K562 (cell line): ENCODE results near the gene DBH. TPM values are rescaled to one million over a fixed set of nuclear protein-coding genes. Genes with fewer than 3 reads are reported as not detected.

Experiments used
- ASH1L ChIP-seq: fragments of 450-650 bp; IDR thresholded peaks from 2 replicates; pipeline ENCODE4 v1.6.1; 2018; ENCODE audit warnings: borderline replicate concordance, mild to moderate bottlenecking, low read depth; ENCODE audit not compliant: partially characterized antibody
- ATF1 ChIP-seq, 2 experiments: fragments of 450-650 bp in 1 of 2; IDR thresholded peaks; 2 replicates each; pipeline ENCODE4 v1.6.1; 2016; ENCODE audit warnings: missing compliant biosample characterization in 1 of 2, missing genetic modification characterization in 1 of 2
- BMI1 ChIP-seq: fragments of 150-350 bp; IDR thresholded peaks from 2 replicates; pipeline ENCODE4 v1.6.1; 2014; ENCODE audit warnings: low read length
- CXXC5 ChIP-seq: fragments of 250-450 bp; sonication (Bioruptor Pico); IDR thresholded peaks from 2 replicates; pipeline ENCODE4 v1.8.0; 2022; ENCODE audit warnings: inconsistent platforms, mild to moderate bottlenecking, moderate library complexity
- ELF1 ChIP-seq: fragments of 200-800 bp; sonication (Bioruptor generic); IDR thresholded peaks from 2 replicates; pipeline ENCODE4 v1.6.1; 2016; ENCODE audit warnings: missing genetic modification characterization, missing compliant biosample characterization
- FOXK2 ChIP-seq, 2 experiments: fragments of 450-650 bp; IDR thresholded peaks in 1 of 2; conservative IDR thresholded peaks in 1 of 2; 2 replicates each; pipeline ENCODE4 v1.6.1; 2016; ENCODE audit warnings: low read depth in 2 of 2, mild to moderate bottlenecking in 1 of 2
- MAZ ChIP-seq, 2 experiments: fragments of 450-650 bp in 1 of 2; sonication (generic) in 1 of 2; formaldehyde crosslinking; IDR thresholded peaks in 1 of 2; conservative IDR thresholded peaks in 1 of 2; 2 replicates each; pipeline versions ENCODE4 v1.4.0 to v1.5.0; 2020; ENCODE audit warnings: mild to moderate bottlenecking in 1 of 2, missing genetic modification reagents in 1 of 2
- MBD2 ChIP-seq: sonication (generic); IDR thresholded peaks from 2 replicates; pipeline ENCODE4 v1.6.1; 2016; ENCODE audit warnings: low read depth, borderline replicate concordance
- NFIX ChIP-seq: fragments of 250-450 bp; sonication (Bioruptor Pico); IDR thresholded peaks from 2 replicates; pipeline ENCODE4 v1.4.0; 2020; ENCODE audit warnings: low read depth, mild to moderate bottlenecking, moderate library complexity
- RBM17 ChIP-seq: fragments of 200-400 bp; formaldehyde crosslinking; IDR thresholded peaks from 2 replicates; pipeline ENCODE4 v1.6.1; 2017; ENCODE audit warnings: low read depth, mild to moderate bottlenecking, low read length, borderline replicate concordance
- RBM22 ChIP-seq: fragments of 200-400 bp; formaldehyde crosslinking; IDR thresholded peaks from 2 replicates; pipeline ENCODE4 v1.6.1; 2018; ENCODE audit warnings: low read length, low read depth; ENCODE audit not compliant: poor library complexity, severe bottlenecking
- RBM34 ChIP-seq: fragments of 200-400 bp; formaldehyde crosslinking; IDR thresholded peaks from 2 replicates; pipeline ENCODE4 v1.6.1; 2018; ENCODE audit warnings: low read length, borderline replicate concordance; ENCODE audit not compliant: insufficient read depth
- RFX1 ChIP-seq: fragments of 450-650 bp; IDR thresholded peaks from 2 replicates; pipeline ENCODE4 v1.6.1; 2016; ENCODE audit warnings: mild to moderate bottlenecking, moderate library complexity
- SAFB ChIP-seq: fragments of 200-400 bp; formaldehyde crosslinking; IDR thresholded peaks from 2 replicates; pipeline ENCODE4 v1.6.1; 2017; ENCODE audit warnings: low read depth, low read length, borderline replicate concordance
- SMARCA5 ChIP-seq: fragments of 450-650 bp; IDR thresholded peaks from 2 replicates; pipeline ENCODE4 v1.6.1; 2016
- SREBF1 ChIP-seq: fragments of 150-350 bp; IDR thresholded peaks from 2 replicates; pipeline ENCODE4 v1.6.1; 2014; ENCODE audit warnings: antibody characterized with exemption, low read depth, low read length, borderline replicate concordance
- TFAM ChIP-seq: fragments of 250-450 bp; sonication (Bioruptor Pico); conservative IDR thresholded peaks from 2 replicates; pipeline ENCODE4 v1.5.0; 2021; ENCODE audit warnings: mild to moderate bottlenecking, moderate library complexity
- ZBED1 ChIP-seq: IDR thresholded peaks from 2 replicates; pipeline ENCODE4 v1.6.1; 2014
- ZBTB11 ChIP-seq, 3 experiments: fragments of 200-800 bp in 1 of 3; fragments of 250-450 bp in 1 of 3; fragments of 450-650 bp in 1 of 3; sonication (Bioruptor Pico) in 1 of 3; sonication (Bioruptor generic) in 1 of 3; formaldehyde crosslinking in 1 of 3; IDR thresholded peaks; 2 replicates each; pipeline versions ENCODE4 v1.6.1 to v1.8.0; 2016 to 2022; ENCODE audit warnings: mild to moderate bottlenecking in 2 of 3, missing genetic modification characterization in 2 of 3, missing compliant biosample characterization in 1 of 3, moderate library complexity in 1 of 3
- ZNF124 ChIP-seq: sonication (generic); formaldehyde crosslinking; IDR thresholded peaks from 2 replicates; pipeline ENCODE4 v1.8.1; 2022; ENCODE audit warnings: missing genetic modification reagents
- ZNF280B ChIP-seq: fragments of 250-450 bp; sonication (Bioruptor Pico); IDR thresholded peaks from 2 replicates; pipeline ENCODE4 v1.5.1; 2021; ENCODE audit warnings: mild to moderate bottlenecking
- ZNF639 ChIP-seq, 2 experiments: fragments of 200-800 bp in 1 of 2; sonication (Bioruptor generic) in 1 of 2; sonication (generic) in 1 of 2; formaldehyde crosslinking in 1 of 2; IDR thresholded peaks in 1 of 2; conservative IDR thresholded peaks in 1 of 2; 2 replicates each; pipeline versions ENCODE4 v1.5.0 to v1.6.1; 2016 to 2020; ENCODE audit warnings: missing compliant biosample characterization in 1 of 2, missing genetic modification characterization in 1 of 2, missing genetic modification reagents in 1 of 2
- polyA plus RNA-seq, 8 experiments: library from polyadenylated mRNA; depleted of rRNA in 4 of 8; stranded (reverse) in 5 of 8; unstranded in 3 of 8; fragments of >200 nt; fragmentation: Nextera tagmentation in 2 of 8; fragmentation: Illumina TruSeq in 1 of 8; extraction: Ambion mirVana in 2 of 8; extraction: Trizol in 1 of 8; gene quantifications; 2 replicates each; pipeline versions ENCODE4 v1.2.1 to v1.2.3, GENCODE V29; 2011 to 2014; ENCODE audit warnings: inconsistent platforms in 1 of 8, missing spikeins in 1 of 8
- total RNA-seq, 7 experiments: library from RNA; depleted of rRNA in 6 of 7; stranded (reverse); fragments of >200 nt in 6 of 7; fragmentation: Illumina TruSeq in 2 of 7; extraction: Trizol in 2 of 7; gene quantifications; 2 replicates each; pipeline versions ENCODE4 v1.2.1 to v1.2.3, GENCODE V29; 2011 to 2021; ENCODE audit warnings: low replicate concordance in 1 of 7

Gene DBH
- total and polyA plus RNA-seq, 9 of the 15 experiments (the other 6 are each of a cell fraction or from before 2014, with no cell fraction given), result not detected

GRCh38 chr9:133609311-133610098, 26.7 kb upstream of the DBH start, which contains the start of gene FAM163B (continued):
- TF ChIP-seq ZNF639 (CRISPR knock-in tag; conservative IDR thresholded peaks at IDR 0.05 in 1 of 2, IDR thresholded peaks at IDR 0.05 in 1 of 2), result no peak
- TF ChIP-seq RBM22, result no peak
- no peak for TF ChIP-seq RBM17
- no peak for TF ChIP-seq BMI1
- no peak for TF ChIP-seq NFIX (CRISPR knock-in tag)
- TF ChIP-seq ASH1L, result no peak
- TF ChIP-seq ZNF280B (CRISPR knock-in tag), result no peak
- TF ChIP-seq CXXC5 (CRISPR knock-in tag), result peak; percentile 67
- no peak for TF ChIP-seq FOXK2 (conservative IDR thresholded peaks at IDR 0.05 in 1 of 2, IDR thresholded peaks at IDR 0.05 in 1 of 2; ENCODE audit: low read depth in 2 of 2)
- no peak for TF ChIP-seq SAFB
- no peak for TF ChIP-seq SMARCA5
- TF ChIP-seq ATF1 (CRISPR knock-in tag; IDR thresholded peaks at IDR 0.05), result no peak
- no peak for TF ChIP-seq ATF1 (tag; IDR thresholded peaks at IDR 0.05)
- TF ChIP-seq ZBTB11 (CRISPR knock-in tag; IDR thresholded peaks at IDR 0.05), result no peak
- no peak for TF ChIP-seq ZNF124 (CRISPR knock-in tag)
- TF ChIP-seq MBD2, result no peak
- no peak for TF ChIP-seq RFX1
- no peak for TF ChIP-seq TFAM (CRISPR knock-in tag)
- TF ChIP-seq RBM34, result no peak
- no peak for TF ChIP-seq ZBED1
- TF ChIP-seq SREBF1, result no peak
- peak in 1 of 2 experiments; percentile 50; a peak in 2 of 4 replicates for TF ChIP-seq MAZ (CRISPR knock-in tag; conservative IDR thresholded peaks at IDR 0.05 in 1 of 2, IDR thresholded peaks at IDR 0.05 in 1 of 2)
- TF ChIP-seq ELF1 (tag), result no peak
